ENCODE data around the gene CYB561.

CYB561 gene

DNA sequence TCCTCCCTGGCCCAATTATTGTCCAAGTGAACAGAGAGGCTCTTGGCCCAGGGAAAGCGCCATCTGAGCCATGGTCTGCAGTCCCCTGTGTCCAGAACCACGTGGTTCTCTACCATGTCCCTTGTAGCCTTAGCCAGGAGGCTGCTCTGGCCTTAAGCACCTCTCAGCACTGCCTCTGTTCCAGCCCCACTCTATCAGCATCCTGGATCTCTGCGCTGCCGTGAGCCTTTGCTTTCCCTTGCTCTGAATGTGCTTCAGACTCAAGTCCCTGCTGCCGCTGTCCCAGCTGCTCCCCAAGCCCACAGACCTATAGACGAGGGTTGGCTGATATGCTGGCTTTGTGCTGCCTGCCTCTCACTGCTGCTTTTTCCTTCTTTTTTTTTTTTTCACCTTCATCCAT lies 33.9 kb downstream of the CYB561 start:
- no peak for DNase-seq (ENCODE audit: low read depth)

DNA sequence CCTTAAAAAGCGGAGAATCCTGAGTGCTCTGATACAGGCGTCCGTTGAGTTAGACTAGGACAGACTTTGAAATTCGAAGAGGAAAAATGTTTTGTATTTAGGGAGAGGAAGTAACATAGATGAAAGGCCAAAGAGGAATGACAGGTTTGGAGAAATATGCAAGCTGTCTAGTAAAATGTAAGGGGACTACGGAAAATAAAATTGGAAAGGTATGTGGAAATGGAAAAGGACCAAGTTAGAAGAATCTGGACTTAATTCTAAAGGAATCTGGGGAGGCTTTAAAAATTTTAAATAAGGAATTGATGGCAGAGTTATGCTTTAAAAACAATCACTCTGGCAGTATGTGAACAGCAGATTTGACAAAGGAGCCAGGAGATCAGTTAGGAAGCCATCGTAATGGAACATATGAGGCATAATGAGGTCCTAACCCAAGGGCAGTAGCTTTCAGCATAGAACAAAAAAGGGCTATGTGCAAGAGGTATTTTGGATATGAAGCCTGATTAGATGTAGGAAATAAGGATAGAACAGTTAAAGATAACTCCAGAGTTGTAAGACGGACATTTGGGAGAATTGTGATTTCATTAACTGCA lies 38.3 kb downstream of the CYB561 start:
- TF ChIP-seq, protein P1, sequence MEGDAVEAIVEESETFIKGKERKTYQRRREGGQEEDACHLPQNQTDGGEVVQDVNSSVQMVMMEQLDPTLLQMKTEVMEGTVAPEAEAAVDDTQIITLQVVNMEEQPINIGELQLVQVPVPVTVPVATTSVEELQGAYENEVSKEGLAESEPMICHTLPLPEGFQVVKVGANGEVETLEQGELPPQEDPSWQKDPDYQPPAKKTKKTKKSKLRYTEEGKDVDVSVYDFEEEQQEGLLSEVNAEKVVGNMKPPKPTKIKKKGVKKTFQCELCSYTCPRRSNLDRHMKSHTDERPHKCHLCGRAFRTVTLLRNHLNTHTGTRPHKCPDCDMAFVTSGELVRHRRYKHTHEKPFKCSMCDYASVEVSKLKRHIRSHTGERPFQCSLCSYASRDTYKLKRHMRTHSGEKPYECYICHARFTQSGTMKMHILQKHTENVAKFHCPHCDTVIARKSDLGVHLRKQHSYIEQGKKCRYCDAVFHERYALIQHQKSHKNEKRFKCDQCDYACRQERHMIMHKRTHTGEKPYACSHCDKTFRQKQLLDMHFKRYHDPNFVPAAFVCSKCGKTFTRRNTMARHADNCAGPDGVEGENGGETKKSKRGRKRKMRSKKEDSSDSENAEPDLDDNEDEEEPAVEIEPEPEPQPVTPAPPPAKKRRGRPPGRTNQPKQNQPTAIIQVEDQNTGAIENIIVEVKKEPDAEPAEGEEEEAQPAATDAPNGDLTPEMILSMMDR (conservative IDR thresholded peaks at IDR 0.05; ENCODE audit: low read depth, low read length) = no peak
- no peak for DNase-seq (ENCODE audit: low read depth)
- no peak overlapping the region for H3K4me3 ChIP-seq (ENCODE audit: low read depth, low read length)

More for the DNA sequence above, 33.9 kb downstream of the CYB561 start:
- TF ChIP-seq, protein P1 (conservative IDR thresholded peaks at IDR 0.05; ENCODE audit: low read depth, low read length) = no peak
- H3K4me3 ChIP-seq (ENCODE audit: low read depth, low read length) = no peak overlapping the region

DNA sequence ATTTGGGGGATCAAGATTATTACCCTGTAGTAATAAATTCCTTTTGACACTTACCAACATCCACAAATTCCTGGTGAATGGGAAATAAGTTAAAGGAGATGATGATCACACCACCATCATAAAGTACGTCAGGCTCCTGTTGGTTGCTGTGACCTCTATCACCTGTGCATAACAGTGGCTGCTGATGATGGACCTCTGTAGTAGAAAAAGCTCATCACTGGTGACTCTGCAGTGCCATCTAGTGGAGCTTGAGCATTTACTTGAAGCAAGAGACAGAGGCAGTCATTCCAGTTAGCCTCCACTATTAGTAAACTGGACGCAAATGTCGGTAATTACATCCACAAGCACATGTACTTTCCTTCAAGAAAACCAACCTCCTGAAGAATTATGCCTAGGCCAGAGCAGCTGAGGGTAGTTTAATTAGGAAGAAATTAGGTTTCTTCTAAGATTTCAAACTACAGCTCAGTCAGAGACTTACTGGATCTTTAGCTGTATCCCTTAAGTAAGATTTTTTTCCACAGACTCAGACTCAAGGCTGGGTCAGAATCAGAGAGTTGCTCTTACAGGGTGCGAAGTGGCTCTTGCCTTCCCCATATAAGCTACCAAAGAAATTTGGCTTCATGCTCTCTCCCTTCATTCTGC lies 39.3 kb downstream of the CYB561 start:
- H3K4me3 ChIP-seq (ENCODE audit: low read depth, low read length) = no peak overlapping the region
- peak; percentile 98 for DNase-seq (ENCODE audit: low read depth)
- TF ChIP-seq, protein P1 (conservative IDR thresholded peaks at IDR 0.05; ENCODE audit: low read depth, low read length) = peak; percentile 90

DNA sequence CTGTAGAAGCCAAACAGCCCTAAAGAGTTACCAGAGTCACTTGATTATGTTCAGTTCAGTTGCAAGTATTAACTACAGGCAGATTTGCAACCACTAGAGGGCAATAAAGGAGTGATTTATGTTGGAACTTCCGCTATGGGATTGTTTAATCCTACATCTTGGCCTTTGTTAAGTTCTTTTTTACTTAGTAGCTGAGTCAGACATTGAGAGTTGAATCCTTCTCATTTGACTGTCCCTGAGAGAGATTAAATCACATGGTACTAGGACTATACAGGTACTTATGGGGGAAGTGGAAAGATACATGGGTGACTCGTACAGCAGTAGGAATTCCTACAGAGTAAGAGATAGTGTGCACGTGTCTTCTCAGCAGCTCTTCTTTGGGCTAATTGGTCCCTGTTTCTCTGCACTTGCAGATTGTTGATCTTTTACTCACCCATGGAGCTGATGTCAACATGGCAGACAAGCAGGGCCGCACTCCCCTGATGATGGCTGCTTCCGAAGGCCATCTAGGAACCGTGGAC lies 40.3 kb downstream of the CYB561 start:
- peak; percentile 90 for DNase-seq (ENCODE audit: low read depth)
- no peak overlapping the region for H3K4me3 ChIP-seq (ENCODE audit: low read depth, low read length)
- TF ChIP-seq, protein P1 (conservative IDR thresholded peaks at IDR 0.05; ENCODE audit: low read depth, low read length) = peak; percentile 69

DNA sequence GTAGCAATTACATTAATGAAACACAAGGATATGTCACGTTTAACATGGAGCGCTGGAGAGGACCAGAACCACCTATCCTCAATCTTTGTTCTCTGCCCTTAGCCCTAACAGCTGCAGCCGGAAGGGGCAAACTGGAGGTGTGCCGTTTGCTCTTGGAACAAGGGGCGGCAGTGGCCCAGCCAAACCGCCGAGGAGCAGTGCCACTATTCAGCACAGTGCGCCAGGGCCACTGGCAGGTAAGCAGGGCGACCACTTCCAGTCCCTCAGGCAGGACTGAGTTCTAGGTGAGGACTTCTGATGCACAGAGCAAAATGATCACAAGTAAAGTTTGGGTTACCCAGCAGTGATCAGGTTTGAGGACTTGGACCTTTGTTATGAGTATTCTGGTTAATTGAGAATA lies 41.1 kb downstream of the CYB561 start:
- no peak for DNase-seq (ENCODE audit: low read depth)
- H3K4me3 ChIP-seq (ENCODE audit: low read depth, low read length) = no peak overlapping the region
- TF ChIP-seq, protein P1 (conservative IDR thresholded peaks at IDR 0.05; ENCODE audit: low read depth, low read length) = no peak

DNA sequence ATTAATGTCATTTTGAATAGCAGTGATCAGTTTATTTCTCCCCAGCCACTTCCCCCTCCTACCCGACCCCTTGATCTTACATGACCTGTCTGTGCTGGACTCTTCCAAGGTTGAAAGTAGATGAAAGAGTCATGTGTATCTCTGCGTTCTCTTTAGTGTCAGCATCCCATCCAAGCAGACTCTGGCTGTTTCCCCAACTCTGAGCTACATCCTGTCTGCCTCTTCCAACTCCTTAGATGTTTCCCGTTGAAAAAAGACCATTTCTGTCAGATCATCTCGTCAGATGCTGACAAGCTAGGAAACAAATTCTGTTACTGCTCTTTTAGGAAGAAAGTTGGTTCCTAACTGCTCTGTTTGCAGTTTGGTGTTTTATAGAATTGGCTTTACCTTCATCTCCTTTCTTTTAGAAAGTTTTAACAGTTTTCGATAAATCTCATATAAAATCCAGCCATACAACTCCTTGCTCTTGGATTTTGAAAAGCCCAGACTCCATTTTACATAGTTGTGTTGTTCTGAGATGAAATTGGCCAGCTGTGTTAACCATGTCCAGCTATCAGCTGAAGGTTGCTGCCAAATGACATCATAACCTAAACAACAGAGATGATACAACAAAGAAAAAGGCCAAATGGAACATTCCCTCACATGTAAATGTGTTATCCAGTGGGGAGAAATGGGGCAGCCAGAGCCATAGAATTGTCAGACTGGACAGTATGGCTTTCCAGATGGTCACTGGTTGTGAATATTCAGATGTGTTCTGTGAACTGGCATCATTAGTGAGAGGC lies 43.5 kb downstream of the CYB561 start:
- no peak overlapping the region for H3K4me3 ChIP-seq (ENCODE audit: low read depth, low read length)
- TF ChIP-seq, protein P1 (conservative IDR thresholded peaks at IDR 0.05; ENCODE audit: low read depth, low read length) = no peak
- peak; percentile 67 for DNase-seq (ENCODE audit: low read depth)

All from choroid plexus epithelial cell (primary cell).